GM12878 (cell line): Measurements from ENCODE around the gene MOAP1. TPM values are rescaled to one million over a fixed set of nuclear protein-coding genes. Genes with fewer than 3 reads are reported as not detected.

ENCODE experiments used
- ATAC-seq: fragments of 200-7000 bp; cut with Tn5 transposase; 3 replicates; pipeline ENCODE4 v1.9.1; 2020; ENCODE audit warnings: mild to moderate bottlenecking, moderate library complexity
- BruUV-seq: library from RNA; stranded (reverse); fragments of 400-500 nt; replicated peaks from 2 replicates; lab custom pipeline; 2021; lab: Mats Ljungman, UMichigan
- CTCF ChIA-PET: fragments of 300-600 bp; sonication (Branson Sonifier 250); formaldehyde crosslinking; extraction: SDS; loops from one replicate; lab custom pipeline; 2021; ENCODE audit warnings: inconsistent platforms; lab: Yijun Ruan, JAX
- POLR2A ChIA-PET: fragments of 350-600 bp; formaldehyde crosslinking; extraction: SDS; loops from one replicate; lab custom pipeline; 2021; ENCODE audit warnings: inconsistent platforms; lab: Charles Lee
- RAD21 ChIA-PET: fragments of 300-600 bp; sonication (Branson Sonifier 250); formaldehyde crosslinking; loops from one replicate; lab custom pipeline; 2023; ENCODE audit warnings: antibody characterized with exemption; ENCODE audit not compliant: unreplicated experiment; lab: Charles Lee
- SMC1A ChIA-PET: fragments of 300-600 bp; sonication (Branson Sonifier 250); formaldehyde crosslinking; loops from one replicate; lab custom pipeline; 2023; ENCODE audit not compliant: unreplicated experiment, uncharacterized antibody; lab: Charles Lee
- DNase-seq: peaks from one replicate; pipeline ENCODE4 v3.0.0-alpha.2; 2011; ENCODE audit warnings: low read depth, low spot score
- FAIRE-seq: peaks from 3 replicates; lab custom pipeline; 2011; peaks lifted over from hg19 to GRCh38; lab: Jason Lieb, UNC
- H2AFZ ChIP-seq: 2 replicates; pipeline ENCODE4 v1.6.0; 2011; ENCODE audit warnings: low read depth, low read length, control low read depth; ENCODE audit not compliant: control insufficient read depth
- H3K27ac ChIP-seq: 2 replicates; pipeline ENCODE4 v1.5.1; 2011; ENCODE audit warnings: control low read depth; ENCODE audit not compliant: control insufficient read depth, insufficient read depth
- H3K27me3 ChIP-seq, 2 experiments: replicated peaks in 1 of 2; 2 replicates each; pipeline versions ENCODE4 v1.6.0 to v1.6.1; 2011; ENCODE audit warnings: low read length in 1 of 2; ENCODE audit not compliant: control insufficient read depth in 2 of 2, insufficient read depth in 2 of 2
- H3K36me3 ChIP-seq, 2 experiments: 2 replicates each; pipeline ENCODE4 v1.5.1; 2011; ENCODE audit warnings: low read length in 1 of 2; ENCODE audit not compliant: control insufficient read depth in 2 of 2, insufficient read depth in 2 of 2
- H3K4me1 ChIP-seq: 2 replicates; pipeline ENCODE4 v1.6.1; 2011; ENCODE audit warnings: mild to moderate bottlenecking, low read length, moderate library complexity, mixed read lengths; ENCODE audit not compliant: control insufficient read depth, insufficient read depth
- H3K4me2 ChIP-seq: 2 replicates; pipeline ENCODE4 v1.6.0; 2011; ENCODE audit warnings: control low read depth; ENCODE audit not compliant: control insufficient read depth, insufficient read depth
- H3K4me3 ChIP-seq: fragments of 200-600 bp; sonication (generic); 2 replicates; pipeline ENCODE4 v1.5.1; 2016
- H3K79me2 ChIP-seq: 2 replicates; pipeline ENCODE4 v1.6.0; 2011; ENCODE audit warnings: low read length; ENCODE audit not compliant: control insufficient read depth, insufficient read depth
- H3K9ac ChIP-seq: 2 replicates; pipeline ENCODE4 v1.8.0; 2011; ENCODE audit warnings: low read length, control low read depth, mixed read lengths; ENCODE audit not compliant: control insufficient read depth, insufficient read depth
- H3K9me3 ChIP-seq: replicated peaks from 3 replicates; pipeline ENCODE4 v1.5.1; 2011; ENCODE audit warnings: mild to moderate bottlenecking, low read length; ENCODE audit not compliant: control insufficient read depth, insufficient read depth
- H4K20me1 ChIP-seq: 2 replicates; pipeline ENCODE4 v1.6.0; 2011; ENCODE audit not compliant: control insufficient read depth, insufficient read depth
- BRCA1 ChIP-seq: IDR thresholded peaks from 2 replicates; pipeline ENCODE4 v1.6.1; 2011; ENCODE audit warnings: low read depth, low read length, improper control_type of control experiment
- EED ChIP-seq: sonication (generic); IDR thresholded peaks from 2 replicates; pipeline ENCODE4 v1.6.1; 2016; ENCODE audit warnings: antibody characterized with exemption, low read depth
- IRF5 ChIP-seq: fragments of 450-650 bp; IDR thresholded peaks from 2 replicates; pipeline ENCODE4 v1.6.1; 2017; ENCODE audit warnings: borderline replicate concordance
- NFXL1 ChIP-seq: fragments of 450-650 bp; IDR thresholded peaks from 2 replicates; pipeline ENCODE4 v1.6.1; 2017; ENCODE audit warnings: antibody characterized with exemption, mild to moderate bottlenecking, borderline replicate concordance
- NFYA ChIP-seq: IDR thresholded peaks from 2 replicates; pipeline ENCODE4 v1.6.1; 2011; ENCODE audit warnings: low read depth, mild to moderate bottlenecking, low read length, improper control_type of control experiment, borderline replicate concordance
- NR2C1 ChIP-seq: fragments of 450-650 bp; IDR thresholded peaks from 2 replicates; pipeline ENCODE4 v1.6.1; 2017; ENCODE audit warnings: antibody characterized with exemption, mild to moderate bottlenecking, moderate library complexity
- PML ChIP-seq: IDR thresholded peaks from 2 replicates; pipeline ENCODE4 v1.6.1; 2012; ENCODE audit warnings: low read length, inconsistent platforms
- POU2F2 ChIP-seq: IDR thresholded peaks from 3 replicates; pipeline ENCODE4 v1.6.1; 2011; ENCODE audit warnings: low read depth, mild to moderate bottlenecking, low read length, borderline replicate concordance
- RELA ChIP-seq: fragments of 450-650 bp; IDR thresholded peaks from 2 replicates; pipeline ENCODE4 v1.8.0; 2014; ENCODE audit warnings: borderline replicate concordance; ENCODE audit not compliant: partially characterized antibody
- RELB ChIP-seq: fragments of 450-650 bp; IDR thresholded peaks from 2 replicates; pipeline ENCODE4 v1.6.1; 2017; ENCODE audit warnings: low read depth, mild to moderate bottlenecking, moderate library complexity
- STAT1 ChIP-seq: fragments of 450-650 bp; conservative IDR thresholded peaks from 2 replicates; pipeline ENCODE4 v1.6.1; 2014; ENCODE audit warnings: antibody characterized with exemption, mild to moderate bottlenecking
- USF1 ChIP-seq: IDR thresholded peaks from 2 replicates; pipeline ENCODE4 v1.6.1; 2011; ENCODE audit warnings: borderline replicate concordance, low read depth, mild to moderate bottlenecking, moderate library complexity, mixed read lengths, low read length; ENCODE audit not compliant: insufficient read depth; ENCODE audit errors: extremely low read length
- WRNIP1 ChIP-seq: IDR thresholded peaks from 2 replicates; pipeline ENCODE4 v1.6.1; 2011; ENCODE audit warnings: low read depth, low read length, improper control_type of control experiment, borderline replicate concordance
- ZZZ3 ChIP-seq: IDR thresholded peaks from 2 replicates; pipeline ENCODE4 v1.6.1; 2011; ENCODE audit warnings: low read depth; ENCODE audit not compliant: control insufficient read depth, insufficient read length
- WGBS: methylation state at CpG from one replicate; pipeline ENCODE4 v1.1.6; 2016; ENCODE audit warnings: low lambda C conversion rate; ENCODE audit not compliant: insufficient replicate concordance, insufficient coverage; ENCODE audit errors: missing lambda C conversion rate; 5-methylcytosine and 5-hydroxymethylcytosine counted together
- in situ Hi-C: fragments of 300-500 bp; cut with MboI; formaldehyde crosslinking; loops from 9 replicates; pipeline ENCODE4 v1.14.3; 2018; ENCODE audit warnings: mixed read lengths
- intact Hi-C: fragments of 100-400 bp; cut with micrococcal nuclease; formaldehyde crosslinking; loops from one replicate; pipeline ENCODE4 v1.14.2; 2022; ENCODE audit not compliant: unreplicated experiment
- polyA plus RNA-seq, 11 experiments: library from polyadenylated mRNA; depleted of rRNA in 4 of 11; unstranded in 6 of 11; stranded (reverse) in 5 of 11; fragments of >200 nt; fragmentation: Nextera tagmentation in 4 of 11; fragmentation: Illumina TruSeq in 1 of 11; extraction: Ambion mirVana in 4 of 11; extraction: Trizol in 1 of 11; gene quantifications; 1 replicate in 1 of 11; 2 replicates in 10 of 11; pipeline versions ENCODE4 v1.2.1 to v1.2.3, GENCODE V29; 2011 to 2016; ENCODE audit warnings: inconsistent platforms in 2 of 11, missing spikeins in 2 of 11, low read depth in 1 of 11
- total RNA-seq, 4 experiments: library from RNA; depleted of rRNA in 3 of 4; stranded (reverse); fragments of >200 nt in 3 of 4; fragmentation: Illumina TruSeq in 1 of 4; extraction: Trizol in 1 of 4; gene quantifications; 2 replicates each; pipeline versions ENCODE4 v1.2.1 to v1.2.3, GENCODE V29; 2013 to 2021

MOAP1 gene
- total and polyA plus RNA-seq, 10 of the 15 experiments (the other 5 are each of a cell fraction or from before 2014, with no cell fraction given), result 3.1 to 51.9 (median 11.4) TPM

- TF ChIP-seq BRCA1, result no peak
- TF ChIP-seq, all 136 proteins: peak for 0
Observed at GRCh38 chr14:93142854-93143652, 41.6 kb downstream of the MOAP1 start (continued).

- H3K27me3 ChIP-seq, result no peaks in the 10 kb centered on the region
- 46% methylated on average over 12 of the region's 17 CpGs for WGBS
- H3K4me1 ChIP-seq, result no peaks in the 10 kb centered on the region
- no peaks in the 10 kb centered on the region for H3K36me3 ChIP-seq
- H3K79me2 ChIP-seq, result no peaks in the 10 kb centered on the region
- ATAC-seq (no peak), DNase-seq (no peak), FAIRE-seq (no peak)
- no peaks in the 10 kb centered on the region for H4K20me1 ChIP-seq
- H2AFZ ChIP-seq, result no peak overlapping the region
- no peak overlapping the region for H3K4me3 ChIP-seq
- in situ Hi-C loops (loop anchor here (5.0 kb wide), 1 partner anchor 186 kb away; no protein-coding TSS in a partner anchor), intact Hi-C loops (no loop called here)
- SMC1A ChIA-PET, result interaction anchor here (0.6 to 2.4 kb wide), 11 partner anchors 8 to 208 kb away, joined by 3 to 27 read pairs (median 4); no protein-coding TSS in a partner anchor
- POLR2A ChIA-PET, result interaction anchor here (0.5 to 1.9 kb wide), 3 partner anchors 11 to 25 kb away, joined by 3 to 8 read pairs (median 6); no protein-coding TSS in a partner anchor
- H3K9ac ChIP-seq, result no peak overlapping the region
- no TSS peak for BruUV-seq
- no peaks in the 10 kb centered on the region for H3K9me3 ChIP-seq
- CTCF ChIA-PET, result interaction anchor here (0.9 to 6.4 kb wide), 3 partner anchors 10 to 186 kb away, joined by 5 to 91 read pairs (median 20); no protein-coding TSS in a partner anchor
- RAD21 ChIA-PET, result interaction anchor here (1.2 to 12.3 kb wide), 4 partner anchors 19 to 103 kb away, joined by 3 to 163 read pairs (median 8); partner anchors contain the start of gene ITPK1
- no peak overlapping the region for H3K27ac ChIP-seq
- H3K4me2 ChIP-seq, result no peak overlapping the region
- TF ChIP-seq EED (no peak), POU2F2 (no peak), RELB (no peak), IRF5 (no peak), PML (no peak), NFYA (no peak), WRNIP1 (no peak), ZZZ3 (no peak), NFXL1 (no peak), NR2C1 (no peak), RELA (no peak), USF1 (no peak), STAT1 (no peak)
Observed at GRCh38 chr14:93137864-93138263, 46.8 kb downstream of the MOAP1 start.
